Fibroblast of lung (primary cell): ENCODE results near the gene PTPRCAP. TPM values are rescaled to one million over a fixed set of nuclear protein-coding genes. Genes with fewer than 3 reads are reported as not detected.
A peak's percentile ranks its signal among the peaks of the same experiment; 100 is the strongest.
"Not testable (repeated sequence)": the region's sequence is repeated elsewhere in the genome, so short reads cannot be mapped to it uniquely, and the experiment has no call there.

Experiments used
- DNase-seq, 2 donors: peaks; one replicate each; pipeline versions ENCODE4 v3.0.0 to v3.0.0-alpha.2; 2010; ENCODE audit warnings: low read depth in 2 of 2
- H2AFZ ChIP-seq: 2 replicates; pipeline ENCODE4 v1.5.1; 2012; ENCODE audit warnings: low read length, control low read depth, inconsistent platforms
- H3K27ac ChIP-seq: 2 replicates; pipeline ENCODE4 v1.5.1; 2011; ENCODE audit warnings: low read length, control low read depth; ENCODE audit not compliant: insufficient read depth
- H3K27me3 ChIP-seq: 2 replicates; pipeline ENCODE4 v1.5.1; 2011; ENCODE audit warnings: mild to moderate bottlenecking, low read length; ENCODE audit not compliant: control insufficient read depth, insufficient read depth
- H3K36me3 ChIP-seq: 2 replicates; pipeline ENCODE4 v1.5.1; 2011; ENCODE audit warnings: low read length; ENCODE audit not compliant: control insufficient read depth, insufficient read depth
- H3K4me1 ChIP-seq: 2 replicates; pipeline ENCODE4 v1.5.1; 2011; ENCODE audit warnings: low read length; ENCODE audit not compliant: control insufficient read depth, insufficient read depth; ENCODE audit errors: extremely low read depth
- H3K4me2 ChIP-seq: 2 replicates; pipeline ENCODE4 v1.5.1; 2011; ENCODE audit warnings: low read length, control low read depth; ENCODE audit not compliant: insufficient read depth; ENCODE audit errors: extremely low read depth
- H3K4me3 ChIP-seq, 4 experiments: fragments of 200-600 bp in 1 of 4; sonication (generic) in 1 of 4; replicated peaks in 1 of 4; 2 replicates each; pipeline ENCODE4 v1.5.1; 2011 to 2016; ENCODE audit warnings: low read length in 4 of 4, low read depth in 3 of 4, mild to moderate bottlenecking in 3 of 4, control low read depth in 2 of 4, inconsistent platforms in 1 of 4, mixed read lengths in 1 of 4; ENCODE audit not compliant: insufficient read depth in 1 of 4; ENCODE audit errors: control extremely low read depth in 1 of 4
- H3K79me2 ChIP-seq: 2 replicates; pipeline ENCODE4 v1.5.1; 2012; ENCODE audit warnings: mild to moderate bottlenecking, low read length, inconsistent platforms; ENCODE audit not compliant: control insufficient read depth, insufficient read depth
- H3K9ac ChIP-seq: 2 replicates; pipeline ENCODE4 v1.5.1; 2011; ENCODE audit warnings: mild to moderate bottlenecking, low read length, control low read depth; ENCODE audit not compliant: insufficient read depth
- H3K9me3 ChIP-seq: 2 replicates; pipeline ENCODE4 v1.5.1; 2012; ENCODE audit warnings: low read depth, low read length; ENCODE audit not compliant: control insufficient read depth, insufficient read depth
- H4K20me1 ChIP-seq: 2 replicates; pipeline ENCODE4 v1.5.1; 2011; ENCODE audit warnings: low read length; ENCODE audit not compliant: control insufficient read depth, insufficient read depth; ENCODE audit errors: extremely low read depth
- CTCF ChIP-seq, 2 donors: IDR thresholded peaks in 1 of 2; conservative IDR thresholded peaks in 1 of 2; 1 replicate in 1 of 2; 2 replicates in 1 of 2; pipeline ENCODE4 v1.5.1; 2011 to 2012; ENCODE audit warnings: low read length in 2 of 2, control low read depth in 1 of 2, inconsistent platforms in 1 of 2, low read depth in 1 of 2, mild to moderate bottlenecking in 1 of 2
- EZH2 ChIP-seq: IDR thresholded peaks from 2 replicates; pipeline ENCODE4 v1.5.1; 2012; ENCODE audit warnings: low read length, control low read depth, mild to moderate bottlenecking; ENCODE audit errors: missing control alignments
- polyA plus RNA-seq, 2 donors: library from polyadenylated mRNA; depleted of rRNA in 1 of 2; stranded (reverse) in 1 of 2; unstranded in 1 of 2; fragments of >200 nt; gene quantifications; 2 replicates each; pipeline ENCODE4 v1.2.1, GENCODE V29; 2011 to 2012; ENCODE audit warnings: missing spikeins in 1 of 2
- total RNA-seq: library from RNA; depleted of rRNA; stranded (reverse); fragments of >200 nt; gene quantifications from 2 replicates; pipeline ENCODE4 v1.2.1, GENCODE V29; 2014

Gene PTPRCAP
- total and polyA plus RNA-seq, 2 donors (not counting 1 experiment from before 2014, with no cell fraction given) = 0.17 TPM; not detected in 1

- Histone ChIP-seq H3K9me3 (no peaks in the 10 kb centered on the region), H3K9ac (peak within 1 kb of the TSS; percentile 90), H3K27ac (peak within 1 kb of the TSS; percentile 62), H3K36me3 (peaks cover 13% of the 10 kb centered on the region), H2AFZ (peak within 1 kb of the TSS; percentile 68), H3K4me2 (peak within 1 kb of the TSS; percentile 93), H3K4me3 (peak within 1 kb of the TSS; percentile 62 to 93 (median 87)), H3K27me3 (no peaks in the 10 kb centered on the region), H4K20me1 (no peaks in the 10 kb centered on the region), H3K4me1 (peaks cover 2% of the 10 kb centered on the region), H3K79me2 (peaks cover 10% of the 10 kb centered on the region)
- TF ChIP-seq CTCF (conservative IDR thresholded peaks at IDR 0.05 in 1 of 2, IDR thresholded peaks at IDR 0.05 in 1 of 2; ENCODE audit: low read depth in 1 of 2, low read length in 2 of 2) (no peak), EZH2 (no peak)
- peak; percentile 94 to 98 for DNase-seq
These were observed 9.2 kb downstream of the PTPRCAP start, which contains the start of gene RPS6KB2 for GRCh38 chr11:67428052-67429001. RPS6KB2 (plus strand) TSS chr11:67428494; CDS start chr11:67428546, 52 bp downstream.

- not testable (repeated sequence) for H3K36me3 ChIP-seq, H3K79me2 ChIP-seq, H4K20me1 ChIP-seq, H3K9me3 ChIP-seq, H3K4me1 ChIP-seq, DNase-seq, H3K27me3 ChIP-seq
- Histone ChIP-seq H2AFZ (peak overlapping the region; percentile 65), H3K27ac (peak overlapping the region; percentile 62), H3K4me3 (peak overlapping the region; percentile 62 to 93 (median 87)), H3K9ac (peak overlapping the region; percentile 51), H3K4me2 (peak overlapping the region; percentile 49)
These were observed 10.1 kb downstream of the PTPRCAP start for GRCh38 chr11:67427364-67427859.

GRCh38 chr11:67423891-67424613 lies 13.4 kb downstream of the PTPRCAP start:
- no peaks in the 10 kb centered on the region for H4K20me1 ChIP-seq

More at GRCh38 chr11:67423891-67424613, 13.4 kb downstream of the PTPRCAP start:
- no peak overlapping the region for H3K9ac ChIP-seq
- peaks cover 5% of the 10 kb centered on the region for H3K79me2 ChIP-seq
- H3K9me3 ChIP-seq = no peaks in the 10 kb centered on the region
- peaks cover 5% of the 10 kb centered on the region for H3K4me1 ChIP-seq
- TF ChIP-seq EZH2 (no peak), CTCF (conservative IDR thresholded peaks at IDR 0.05 in 1 of 2, IDR thresholded peaks at IDR 0.05 in 1 of 2; ENCODE audit: low read depth in 1 of 2, low read length in 2 of 2) (no peak)
- no peaks in the 10 kb centered on the region for H3K27me3 ChIP-seq
- H3K4me3 ChIP-seq = no peak overlapping the region
- no peak for DNase-seq
- H3K27ac ChIP-seq = no peak overlapping the region
- H3K4me2 ChIP-seq = no peak overlapping the region
- H3K36me3 ChIP-seq = no peaks in the 10 kb centered on the region
- no peak overlapping the region for H2AFZ ChIP-seq
